ENCODE measurements around the gene FAM76A.
"Not testable (repeated sequence)": the region's sequence is repeated elsewhere in the genome, so short reads cannot be mapped to it uniquely, and the experiment has no call there.

The FAM76A gene

DNA sequence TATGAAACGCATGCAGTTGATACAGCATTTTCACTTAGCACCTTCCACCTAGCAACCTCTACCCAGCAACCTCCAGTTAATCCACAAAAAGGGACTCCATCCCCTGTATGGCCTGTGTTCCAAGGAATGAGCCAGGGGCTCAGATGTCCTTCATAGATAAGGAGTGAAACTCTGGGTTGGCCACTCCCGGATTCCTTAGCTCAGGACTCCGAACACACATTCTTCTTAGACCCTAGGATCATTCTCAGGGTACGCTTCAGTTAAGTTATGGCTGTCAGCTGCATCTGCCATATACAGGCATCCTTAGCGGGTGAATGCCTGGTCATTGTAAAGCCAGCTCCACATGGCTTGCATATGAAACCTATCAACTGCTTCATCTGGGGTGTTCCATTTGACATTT, 37.9 kb upstream of the FAM76A start:
- DNase-seq = no peak
- H3K9me3 ChIP-seq (ENCODE audit: insufficient read depth, low read length, severe bottlenecking) = peaks cover 4% of the 10 kb centered on the region
- H3K9ac ChIP-seq (ENCODE audit: low read depth, low read length) = no peak overlapping the region
- no peak overlapping the region for H3K27ac ChIP-seq (ENCODE audit: low read length)
- H2AFZ ChIP-seq (ENCODE audit: low read depth, low read length) = no peak overlapping the region
- no peak overlapping the region for H3K4me3 ChIP-seq (ENCODE audit: low read depth in 1 of 2, low read length in 2 of 2)
- no peak for TF ChIP-seq EZH2 (IDR thresholded peaks at IDR 0.05; ENCODE audit: borderline replicate concordance, low read depth, low read length, severe bottlenecking)
- TF ChIP-seq, protein P1, sequence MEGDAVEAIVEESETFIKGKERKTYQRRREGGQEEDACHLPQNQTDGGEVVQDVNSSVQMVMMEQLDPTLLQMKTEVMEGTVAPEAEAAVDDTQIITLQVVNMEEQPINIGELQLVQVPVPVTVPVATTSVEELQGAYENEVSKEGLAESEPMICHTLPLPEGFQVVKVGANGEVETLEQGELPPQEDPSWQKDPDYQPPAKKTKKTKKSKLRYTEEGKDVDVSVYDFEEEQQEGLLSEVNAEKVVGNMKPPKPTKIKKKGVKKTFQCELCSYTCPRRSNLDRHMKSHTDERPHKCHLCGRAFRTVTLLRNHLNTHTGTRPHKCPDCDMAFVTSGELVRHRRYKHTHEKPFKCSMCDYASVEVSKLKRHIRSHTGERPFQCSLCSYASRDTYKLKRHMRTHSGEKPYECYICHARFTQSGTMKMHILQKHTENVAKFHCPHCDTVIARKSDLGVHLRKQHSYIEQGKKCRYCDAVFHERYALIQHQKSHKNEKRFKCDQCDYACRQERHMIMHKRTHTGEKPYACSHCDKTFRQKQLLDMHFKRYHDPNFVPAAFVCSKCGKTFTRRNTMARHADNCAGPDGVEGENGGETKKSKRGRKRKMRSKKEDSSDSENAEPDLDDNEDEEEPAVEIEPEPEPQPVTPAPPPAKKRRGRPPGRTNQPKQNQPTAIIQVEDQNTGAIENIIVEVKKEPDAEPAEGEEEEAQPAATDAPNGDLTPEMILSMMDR (IDR thresholded peaks at IDR 0.05; ENCODE audit: borderline replicate concordance, extremely low read depth, low read length, poor library complexity, severe bottlenecking) = no peak
- no peaks in the 10 kb centered on the region for H3K36me3 ChIP-seq (ENCODE audit: insufficient read depth, low read length)
- no peaks in the 10 kb centered on the region for H4K20me1 ChIP-seq (ENCODE audit: insufficient read depth, low read length)
- no peaks in the 10 kb centered on the region for H3K27me3 ChIP-seq (ENCODE audit: insufficient read depth, low read length, poor library complexity)
- no peaks in the 10 kb centered on the region for H3K79me2 ChIP-seq (ENCODE audit: insufficient read depth, low read length)
- no peaks in the 10 kb centered on the region for H3K4me1 ChIP-seq (ENCODE audit: insufficient read depth, low read length)
- H3K4me2 ChIP-seq (ENCODE audit: insufficient read depth, low read length) = no peak overlapping the region
- no peak for ATAC-seq (ENCODE audit: insufficient read depth, low read depth)

DNA sequence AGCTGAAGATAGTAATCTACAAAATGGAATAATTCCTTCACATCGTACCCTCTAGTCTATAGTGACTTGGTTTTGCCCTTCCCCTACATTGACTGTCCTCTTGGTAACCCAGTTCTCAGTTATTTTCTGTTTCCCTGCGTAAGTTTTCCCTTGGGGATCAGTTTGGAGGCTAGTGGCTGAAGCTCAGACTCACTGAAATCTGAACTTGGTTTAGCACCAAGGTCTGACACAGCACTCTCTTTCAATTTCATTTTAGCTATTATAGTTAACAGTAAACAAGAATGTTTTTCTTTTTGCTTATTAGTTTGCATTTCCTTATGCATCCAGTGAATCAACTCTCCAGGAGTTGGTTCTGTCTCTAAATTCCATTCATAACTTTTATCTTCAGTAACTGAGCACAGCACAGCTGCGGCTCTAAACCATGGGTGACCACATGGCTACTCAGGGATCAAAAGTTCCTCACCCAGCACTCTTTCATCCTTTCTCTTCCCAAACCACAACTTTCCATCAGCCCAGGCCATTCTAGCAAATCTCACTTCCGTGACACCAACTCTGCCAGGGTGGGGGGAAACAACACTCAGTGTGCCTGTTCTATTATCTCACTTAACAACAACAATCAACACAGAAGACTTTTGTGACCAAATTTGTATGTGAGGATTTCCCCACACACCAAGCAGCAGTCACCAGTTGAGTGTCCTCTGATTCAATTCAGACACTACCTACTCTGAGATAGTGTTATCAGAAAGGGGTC, 36.2 kb upstream of the FAM76A start:
- H3K4me3 ChIP-seq (ENCODE audit: low read depth in 1 of 2, low read length in 2 of 2) = no peak overlapping the region
- no peak overlapping the region for H3K27ac ChIP-seq (ENCODE audit: low read length)
- H3K36me3 ChIP-seq (ENCODE audit: insufficient read depth, low read length) = no peaks in the 10 kb centered on the region
- H3K9me3 ChIP-seq (ENCODE audit: insufficient read depth, low read length, severe bottlenecking) = peaks cover 4% of the 10 kb centered on the region
- no peaks in the 10 kb centered on the region for H4K20me1 ChIP-seq (ENCODE audit: insufficient read depth, low read length)
- H3K27me3 ChIP-seq (ENCODE audit: insufficient read depth, low read length, poor library complexity) = no peaks in the 10 kb centered on the region
- DNase-seq = no peak
- no peak overlapping the region for H3K4me2 ChIP-seq (ENCODE audit: insufficient read depth, low read length)
- H3K9ac ChIP-seq (ENCODE audit: low read depth, low read length) = no peak overlapping the region
- H3K4me1 ChIP-seq (ENCODE audit: insufficient read depth, low read length) = no peaks in the 10 kb centered on the region
- TF ChIP-seq, protein P1 (IDR thresholded peaks at IDR 0.05; ENCODE audit: borderline replicate concordance, extremely low read depth, low read length, poor library complexity, severe bottlenecking) = no peak
- no peak for TF ChIP-seq EZH2 (IDR thresholded peaks at IDR 0.05; ENCODE audit: borderline replicate concordance, low read depth, low read length, severe bottlenecking)
- no peak overlapping the region for H2AFZ ChIP-seq (ENCODE audit: low read depth, low read length)
- no peak for ATAC-seq (ENCODE audit: insufficient read depth, low read depth)
- H3K79me2 ChIP-seq (ENCODE audit: insufficient read depth, low read length) = no peaks in the 10 kb centered on the region

DNA sequence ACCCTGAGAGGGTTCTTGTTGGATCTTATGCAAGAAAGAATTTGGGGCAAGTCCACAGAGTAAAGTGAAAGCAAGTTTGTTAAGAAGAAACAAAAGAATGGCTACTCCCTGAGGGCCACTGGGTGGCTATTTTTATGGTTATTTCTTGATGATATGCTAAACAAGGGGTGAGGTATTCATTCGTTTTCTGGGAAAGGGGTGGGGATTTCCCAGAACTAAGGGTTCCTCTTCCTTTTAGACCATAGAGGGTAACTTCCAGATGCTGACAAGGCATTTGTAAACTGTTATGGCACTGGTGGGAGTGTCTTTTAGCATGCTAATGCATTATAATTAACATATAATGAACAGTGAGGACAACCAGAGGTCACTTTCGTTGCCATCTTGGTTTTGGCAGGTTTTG, 35.6 kb upstream of the FAM76A start:
- Histone ChIP-seq H3K4me3 (ENCODE audit: low read depth in 1 of 2, low read length in 2 of 2) (no peak overlapping the region), H3K27ac (ENCODE audit: low read length) (no peak overlapping the region), H3K9me3 (ENCODE audit: insufficient read depth, low read length, severe bottlenecking) (peaks cover 4% of the 10 kb centered on the region), H3K4me2 (ENCODE audit: insufficient read depth, low read length) (no peak overlapping the region), H3K79me2 (ENCODE audit: insufficient read depth, low read length) (no peaks in the 10 kb centered on the region), H3K9ac (ENCODE audit: low read depth, low read length) (no peak overlapping the region), H3K36me3 (ENCODE audit: insufficient read depth, low read length) (no peaks in the 10 kb centered on the region), H2AFZ (ENCODE audit: low read depth, low read length) (no peak overlapping the region), H3K27me3 (ENCODE audit: insufficient read depth, low read length, poor library complexity) (no peaks in the 10 kb centered on the region), H3K4me1 (ENCODE audit: insufficient read depth, low read length) (no peaks in the 10 kb centered on the region), H4K20me1 (ENCODE audit: insufficient read depth, low read length) (no peaks in the 10 kb centered on the region)
- TF ChIP-seq EZH2 (IDR thresholded peaks at IDR 0.05; ENCODE audit: borderline replicate concordance, low read depth, low read length, severe bottlenecking) = no peak
- TF ChIP-seq, protein P1 (IDR thresholded peaks at IDR 0.05; ENCODE audit: borderline replicate concordance, extremely low read depth, low read length, poor library complexity, severe bottlenecking) = no peak
- no peak for ATAC-seq (ENCODE audit: insufficient read depth, low read depth)
- no peak for DNase-seq

DNA sequence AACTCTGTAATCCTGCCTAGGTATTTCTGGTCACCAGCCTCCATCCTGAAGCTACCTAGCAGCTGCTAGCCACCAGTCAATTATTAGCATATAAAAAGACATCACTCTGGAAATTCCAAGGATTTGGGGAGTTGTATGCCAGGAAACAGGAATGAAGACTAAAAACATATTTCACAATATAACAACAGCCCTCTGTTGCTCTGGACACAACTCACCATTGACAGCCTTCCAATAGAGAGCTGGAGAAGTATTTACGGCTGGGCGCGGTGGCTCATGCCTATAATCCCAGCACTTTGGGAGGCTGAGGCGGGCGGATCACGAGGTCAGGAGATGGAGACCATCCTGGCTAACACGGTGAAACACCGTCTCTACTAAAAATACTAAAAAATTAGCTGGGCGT, 28.9 kb upstream of the FAM76A start:
- H3K27ac ChIP-seq (ENCODE audit: low read length); H3K4me2 ChIP-seq (ENCODE audit: insufficient read depth, low read length); H3K9ac ChIP-seq (ENCODE audit: low read depth, low read length); ATAC-seq (ENCODE audit: insufficient read depth, low read depth); H3K9me3 ChIP-seq (ENCODE audit: insufficient read depth, low read length, severe bottlenecking); DNase-seq; H3K4me1 ChIP-seq (ENCODE audit: insufficient read depth, low read length); H3K36me3 ChIP-seq (ENCODE audit: insufficient read depth, low read length); H3K79me2 ChIP-seq (ENCODE audit: insufficient read depth, low read length); H3K27me3 ChIP-seq (ENCODE audit: insufficient read depth, low read length, poor library complexity); H4K20me1 ChIP-seq (ENCODE audit: insufficient read depth, low read length); H2AFZ ChIP-seq (ENCODE audit: low read depth, low read length); H3K4me3 ChIP-seq (ENCODE audit: low read depth in 1 of 2, low read length in 2 of 2): not testable (repeated sequence)

Measured in DND-41 (cell line).